GM10847 (cell line): ENCODE data around the gene C11orf58.

Source experiments
- POLR2A ChIP-seq: IDR thresholded peaks from 2 replicates; pipeline ENCODE4 v1.6.1; 2011; ENCODE audit not compliant: insufficient read length; ENCODE audit errors: extremely low read depth

Gene C11orf58

GRCh38 chr11:16758382-16759024 lies 20.1 kb downstream of the C11orf58 start:
- TF ChIP-seq POLR2A, result no peak

- TF ChIP-seq POLR2A, result no peak
Observed at GRCh38 chr11:16759857-16760508, 21.5 kb downstream of the C11orf58 start.

GRCh38 chr11:16763746-16764145 lies 25.3 kb downstream of the C11orf58 start:
- no peak for TF ChIP-seq POLR2A

GRCh38 chr11:16764888-16765287 lies 26.4 kb downstream of the C11orf58 start:
- no peak for TF ChIP-seq POLR2A

- no peak for TF ChIP-seq POLR2A
Observed at GRCh38 chr11:16767137-16767536, 28.7 kb downstream of the C11orf58 start.

- TF ChIP-seq POLR2A, result no peak
Observed at GRCh38 chr11:16767957-16768356, 29.5 kb downstream of the C11orf58 start.

GRCh38 chr11:16769386-16769785 lies 30.9 kb downstream of the C11orf58 start:
- no peak for TF ChIP-seq POLR2A

GRCh38 chr11:16770016-16770415 lies 31.6 kb downstream of the C11orf58 start:
- no peak for TF ChIP-seq POLR2A

GRCh38 chr11:16771350-16772140 lies 33.1 kb downstream of the C11orf58 start:
- no peak for TF ChIP-seq POLR2A

GRCh38 chr11:16772141-16772512 lies 33.7 kb downstream of the C11orf58 start:
- no peak for TF ChIP-seq POLR2A

GRCh38 chr11:16773981-16774935 lies 35.8 kb downstream of the C11orf58 start:
- TF ChIP-seq POLR2A, result no peak

GRCh38 chr11:16774936-16775613 lies 36.6 kb downstream of the C11orf58 start:
- no peak for TF ChIP-seq POLR2A

GRCh38 chr11:16775614-16776283 lies 37.3 kb downstream of the C11orf58 start:
- no peak for TF ChIP-seq POLR2A
